Inflammatory macrophage treated with lipopolysaccharide for 4 hours (primary cell): ENCODE data around the gene MFN2.
A peak's percentile ranks its signal among the peaks of the same experiment; 100 is the strongest.
"Not testable (repeated sequence)": the region's sequence is repeated elsewhere in the genome, so short reads cannot be mapped to it uniquely, and the experiment has no call there.

Experiments used
- DNase-seq: peaks from one replicate; pipeline ENCODE4 v3.0.0-alpha.2; 2020

MFN2 gene

GRCh38 chr1:12001249-12001917 is 21.1 kb downstream of the MFN2 start:
- peak; percentile 26 for DNase-seq

GRCh38 chr1:12001996-12002493 is 21.8 kb downstream of the MFN2 start:
- no peak for DNase-seq

GRCh38 chr1:12003762-12004161 is 23.5 kb downstream of the MFN2 start:
- DNase-seq, result no peak

- DNase-seq, result no peak
Observed at GRCh38 chr1:12005488-12006166, 25.4 kb downstream of the MFN2 start.

- no peak for DNase-seq
Observed at GRCh38 chr1:12006167-12006921, 26.1 kb downstream of the MFN2 start.

- no peak for DNase-seq
Observed at GRCh38 chr1:12007204-12007603, 27.0 kb downstream of the MFN2 start.

- DNase-seq, result not testable (repeated sequence)
Observed at GRCh38 chr1:12008355-12008754, 28.1 kb downstream of the MFN2 start.

- no peak for DNase-seq
Observed at GRCh38 chr1:12009318-12009947, 29.2 kb downstream of the MFN2 start.

- no peak for DNase-seq
Observed at GRCh38 chr1:12010746-12011570, 30.7 kb downstream of the MFN2 start.

GRCh38 chr1:12011998-12012397 is 31.8 kb downstream of the MFN2 start:
- no peak for DNase-seq

GRCh38 chr1:12012560-12013316 is 32.5 kb downstream of the MFN2 start:
- DNase-seq, result no peak

- no peak for DNase-seq
Observed at GRCh38 chr1:12014141-12014991, 34.1 kb downstream of the MFN2 start.

GRCh38 chr1:12015001-12015491 is 34.8 kb downstream of the MFN2 start:
- DNase-seq, result no peak

GRCh38 chr1:12015499-12015898 is 35.3 kb downstream of the MFN2 start:
- DNase-seq, result no peak

GRCh38 chr1:12016182-12016581 is 35.9 kb downstream of the MFN2 start:
- no peak for DNase-seq

- DNase-seq, result peak; percentile 95
Observed at GRCh38 chr1:12019858-12020509, 39.7 kb downstream of the MFN2 start.

GRCh38 chr1:12021616-12022015 is 41.4 kb downstream of the MFN2 start:
- DNase-seq, result no peak

- no peak for DNase-seq
Observed at GRCh38 chr1:12022036-12022435, 41.8 kb downstream of the MFN2 start.

GRCh38 chr1:12026586-12026985 is 46.3 kb downstream of the MFN2 start:
- no peak for DNase-seq

- DNase-seq, result no peak
Observed at GRCh38 chr1:12028248-12028647, 48.0 kb downstream of the MFN2 start.
